HG03159 (cell line): ENCODE results near the gene CFLAR.

Experiments
- ATAC-seq: cut with Tn5 transposase; IDR thresholded peaks from one replicate; pipeline ENCODE4 v1.9.1; 2021; ENCODE audit warnings: mild to moderate bottlenecking, moderate library complexity; ENCODE audit not compliant: unreplicated experiment

The CFLAR gene

DNA sequence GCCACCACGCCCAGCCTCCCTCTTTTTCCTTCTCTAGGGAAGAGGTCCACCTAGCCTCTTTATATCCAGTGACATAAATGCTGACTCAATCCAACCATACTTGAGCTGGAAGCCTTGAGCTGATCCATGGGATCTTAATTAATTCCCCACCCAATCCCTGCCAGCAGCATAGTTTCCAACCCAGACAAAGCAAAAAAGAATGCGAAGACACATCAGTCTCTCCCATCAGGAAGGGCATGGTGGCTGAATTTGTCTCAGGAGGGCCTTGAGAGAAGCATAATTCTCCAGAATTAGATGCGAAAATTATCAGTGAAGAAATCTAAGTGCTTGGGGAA is 89.5 kb downstream of the CFLAR start:
- ATAC-seq = no peak

DNA sequence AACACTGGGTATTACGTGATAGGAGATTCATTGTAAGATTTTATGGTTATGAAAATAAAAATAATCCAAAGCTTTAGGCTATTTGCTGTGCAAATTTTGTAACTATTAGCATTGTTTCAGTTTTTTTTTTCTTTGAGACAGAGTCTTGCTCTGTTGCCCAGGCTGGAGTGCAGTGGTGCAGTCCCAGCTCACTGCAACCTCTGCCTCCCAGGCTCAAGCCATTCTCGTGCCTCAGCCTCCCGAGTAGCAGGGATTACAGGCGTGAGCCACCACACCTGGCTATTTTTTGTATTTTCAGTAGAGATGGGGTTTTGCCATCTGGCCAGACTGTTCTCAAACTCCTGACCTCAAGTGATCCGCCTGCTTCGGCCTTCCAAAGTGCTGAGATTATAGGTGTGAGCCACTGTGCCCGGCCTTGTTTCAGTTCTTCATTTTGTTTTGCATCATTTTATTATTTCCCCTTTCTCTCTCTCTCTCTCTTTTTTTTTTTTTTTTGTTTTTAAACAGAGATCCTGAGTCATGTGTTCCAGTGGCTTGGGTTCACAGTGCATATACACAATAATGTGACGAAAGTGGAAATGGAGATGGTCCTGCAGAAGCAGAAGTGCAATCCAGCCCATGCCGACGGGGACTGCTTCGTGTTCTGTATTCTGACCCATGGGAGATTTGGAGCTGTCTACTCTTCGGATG is 92.7 kb downstream of the CFLAR start:
- peak; percentile 78 for ATAC-seq

GRCh38 chr2:201215963-201216362 is 100.0 kb downstream of the CFLAR start:
- no peak for ATAC-seq

GRCh38 chr2:201216918-201217317 is 101.0 kb downstream of the CFLAR start:
- no peak for ATAC-seq

GRCh38 chr2:201218780-201219179 is 102.8 kb downstream of the CFLAR start:
- ATAC-seq = no peak

DNA sequence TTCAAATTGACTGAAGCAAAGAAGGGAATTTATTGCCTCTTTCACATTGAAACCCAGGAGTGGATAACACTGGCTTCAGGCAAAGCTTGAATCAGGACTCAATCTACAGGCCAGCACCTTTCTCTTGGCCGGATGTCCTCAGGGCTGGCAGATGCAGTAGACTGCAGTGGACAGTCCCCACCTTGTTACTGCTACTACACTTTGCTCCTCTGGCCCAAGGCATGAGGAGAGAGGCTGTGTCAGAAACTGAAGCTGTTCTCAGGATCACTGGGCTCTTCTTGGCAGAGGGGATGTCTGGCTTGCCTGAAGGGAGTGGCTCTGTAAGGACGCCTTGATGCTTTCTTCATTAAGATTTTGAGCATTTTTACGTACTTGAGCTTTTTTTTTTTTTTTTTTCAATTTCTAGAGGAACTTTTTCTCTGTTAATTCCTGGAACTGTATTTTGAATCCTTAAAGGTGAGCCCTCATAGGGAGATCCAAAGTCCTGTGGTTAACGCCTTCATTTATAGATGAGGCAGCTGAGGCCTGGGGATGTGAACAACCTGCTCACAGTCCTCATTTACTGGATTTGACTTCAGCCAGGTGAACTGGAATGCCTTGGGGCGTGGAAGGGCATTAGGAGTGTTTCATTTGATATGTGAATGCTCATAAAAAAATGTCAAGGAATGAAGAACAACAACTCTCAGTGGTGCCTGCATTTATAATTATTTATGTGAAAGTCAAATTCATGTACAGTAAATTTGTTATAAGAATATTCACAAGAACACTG is 103.5 kb downstream of the CFLAR start:
- ATAC-seq = no peak

DNA sequence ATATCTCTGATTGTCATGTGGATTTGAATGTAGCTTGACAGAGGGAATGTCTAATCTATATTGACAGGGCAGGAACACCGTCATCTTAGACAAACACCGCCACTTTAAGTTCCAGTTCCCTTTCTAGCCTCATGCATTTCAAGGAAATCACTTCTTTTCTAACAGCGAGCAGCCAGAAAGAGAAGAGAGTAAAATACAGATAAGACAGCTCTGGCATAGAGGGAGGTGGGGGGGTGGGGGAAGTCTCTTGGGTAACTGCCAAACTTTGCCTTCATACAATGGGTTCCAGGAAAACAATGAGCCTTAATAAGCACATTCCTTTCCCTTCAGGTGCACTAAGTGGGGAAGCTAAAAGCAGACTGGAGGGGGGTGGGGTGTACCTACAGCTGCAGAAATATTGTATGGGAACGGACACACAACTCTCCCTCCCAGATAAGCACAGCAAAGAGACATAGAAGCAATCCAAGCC is 104.2 kb downstream of the CFLAR start:
- no peak for ATAC-seq

GRCh38 chr2:201223089-201224073 is 107.4 kb downstream of the CFLAR start:
- peak; percentile 87 for ATAC-seq
